ENCODE data around the gene CDK11B. TPM values are rescaled to one million over a fixed set of nuclear protein-coding genes. Genes with fewer than 3 reads are reported as not detected.
"Not testable (repeated sequence)": the region's sequence is repeated elsewhere in the genome, so short reads cannot be mapped to it uniquely, and the experiment has no call there.

Gene CDK11B
- total and polyA plus RNA-seq, 11 donors, result 20.4 to 39.4 (median 24.8) TPM

DNA sequence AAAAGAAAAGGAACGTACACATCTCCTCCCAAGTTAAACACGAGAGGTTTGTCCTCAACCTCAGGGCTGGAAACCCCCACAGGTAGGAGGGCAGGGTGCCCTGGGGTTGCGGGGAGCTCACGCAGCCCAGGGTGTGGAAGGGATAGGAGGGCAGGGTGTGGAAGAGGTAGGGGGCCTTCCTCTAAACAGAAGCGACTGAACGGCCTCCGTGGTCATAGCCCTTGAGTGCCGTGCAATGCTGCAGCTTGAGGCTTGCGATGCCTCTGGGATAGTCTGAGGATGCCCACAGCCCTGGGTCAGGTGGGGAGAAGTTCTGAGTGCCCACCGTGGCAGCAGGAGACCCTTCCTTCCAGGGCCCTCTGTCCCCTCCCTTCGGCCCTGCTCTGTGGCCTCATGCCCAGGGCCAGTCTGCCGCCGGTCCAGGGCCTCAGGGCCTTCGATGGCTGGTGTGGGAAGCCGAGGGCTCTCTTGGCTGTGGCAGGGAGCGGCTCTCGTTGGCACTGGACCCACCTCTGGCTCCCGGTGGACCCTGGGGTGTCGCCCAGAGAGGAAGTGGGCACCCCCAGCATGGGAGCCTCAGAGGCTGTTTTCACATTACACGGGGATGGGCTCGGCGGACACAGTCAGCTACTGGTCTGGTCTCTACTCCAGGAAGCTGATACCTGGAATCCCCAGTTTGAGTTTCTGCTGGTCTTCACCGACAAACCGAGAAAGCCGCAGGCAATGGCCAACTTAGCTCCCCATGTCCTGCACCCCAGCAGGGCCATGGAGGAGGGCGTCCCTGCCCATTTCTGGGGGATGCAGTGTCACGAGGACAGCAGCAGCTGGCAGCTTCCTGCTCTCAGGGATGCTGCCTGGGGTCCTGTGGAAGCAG, 6.4 kb upstream of the CDK11B start:
- no peak overlapping the region for H3K4me3 ChIP-seq
- DNase-seq (no peak), ATAC-seq (peak in 1 of 4 donors; percentile 15)
- WGBS, 4 donors, result 90 to 93% (median 91%) methylated on average over 19 to 27 of the region's 27 CpGs
- peaks cover 0 to 54% (median 45%) of the 10 kb centered on the region in 9 donors for H3K36me3 ChIP-seq
- H3K4me1 ChIP-seq, result peaks cover 0 to 6% (median 0%) of the 10 kb centered on the region in 12 donors
- no peak overlapping the region for H3K27ac ChIP-seq
- no peaks in the 10 kb centered on the region for H3K9me3 ChIP-seq
- intact Hi-C loops (cut with DNase I), result loop anchor here in 1 of 10 donors (1.0 kb wide), 1 partner anchor 64 kb away; no protein-coding TSS in a partner anchor
- TF ChIP-seq, protein P1, sequence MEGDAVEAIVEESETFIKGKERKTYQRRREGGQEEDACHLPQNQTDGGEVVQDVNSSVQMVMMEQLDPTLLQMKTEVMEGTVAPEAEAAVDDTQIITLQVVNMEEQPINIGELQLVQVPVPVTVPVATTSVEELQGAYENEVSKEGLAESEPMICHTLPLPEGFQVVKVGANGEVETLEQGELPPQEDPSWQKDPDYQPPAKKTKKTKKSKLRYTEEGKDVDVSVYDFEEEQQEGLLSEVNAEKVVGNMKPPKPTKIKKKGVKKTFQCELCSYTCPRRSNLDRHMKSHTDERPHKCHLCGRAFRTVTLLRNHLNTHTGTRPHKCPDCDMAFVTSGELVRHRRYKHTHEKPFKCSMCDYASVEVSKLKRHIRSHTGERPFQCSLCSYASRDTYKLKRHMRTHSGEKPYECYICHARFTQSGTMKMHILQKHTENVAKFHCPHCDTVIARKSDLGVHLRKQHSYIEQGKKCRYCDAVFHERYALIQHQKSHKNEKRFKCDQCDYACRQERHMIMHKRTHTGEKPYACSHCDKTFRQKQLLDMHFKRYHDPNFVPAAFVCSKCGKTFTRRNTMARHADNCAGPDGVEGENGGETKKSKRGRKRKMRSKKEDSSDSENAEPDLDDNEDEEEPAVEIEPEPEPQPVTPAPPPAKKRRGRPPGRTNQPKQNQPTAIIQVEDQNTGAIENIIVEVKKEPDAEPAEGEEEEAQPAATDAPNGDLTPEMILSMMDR (IDR thresholded peaks at IDR 0.05), result no peak
- no peak for TF ChIP-seq POLR2A (IDR thresholded peaks at IDR 0.05)
- H3K27me3 ChIP-seq, result no peaks in the 10 kb centered on the region

DNA sequence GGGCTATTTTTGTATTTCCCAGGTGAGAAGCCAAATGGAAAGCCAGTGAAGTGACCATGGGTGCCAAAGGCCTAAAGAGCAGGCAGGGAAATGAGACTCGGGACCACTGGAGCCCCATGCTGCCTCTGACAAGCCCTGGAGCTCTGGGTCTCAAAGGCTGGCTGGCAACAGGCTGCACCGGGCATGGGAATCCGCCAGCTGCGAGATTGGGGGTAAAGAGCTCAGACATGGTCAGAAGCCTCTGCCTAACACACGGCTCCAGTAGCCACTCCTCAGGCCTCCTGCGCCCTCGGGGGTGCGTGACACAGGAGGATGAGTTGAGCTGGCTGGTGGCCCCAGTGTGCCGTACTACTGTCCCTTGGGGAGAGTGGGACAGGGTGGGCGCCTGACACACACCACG, 5.5 kb upstream of the CDK11B start:
- intact Hi-C loops (cut with DNase I); DNase-seq; H3K27ac ChIP-seq; ATAC-seq; H3K27me3 ChIP-seq; H3K4me3 ChIP-seq; H3K9me3 ChIP-seq; H3K4me1 ChIP-seq: not testable (repeated sequence)
- 59 to 86% (median 82%) methylated on average over 3 to 7 of the region's 11 CpGs for WGBS, 4 donors
- peaks cover 0 to 47% (median 39%) of the 10 kb centered on the region in 9 donors for H3K36me3 ChIP-seq

DNA sequence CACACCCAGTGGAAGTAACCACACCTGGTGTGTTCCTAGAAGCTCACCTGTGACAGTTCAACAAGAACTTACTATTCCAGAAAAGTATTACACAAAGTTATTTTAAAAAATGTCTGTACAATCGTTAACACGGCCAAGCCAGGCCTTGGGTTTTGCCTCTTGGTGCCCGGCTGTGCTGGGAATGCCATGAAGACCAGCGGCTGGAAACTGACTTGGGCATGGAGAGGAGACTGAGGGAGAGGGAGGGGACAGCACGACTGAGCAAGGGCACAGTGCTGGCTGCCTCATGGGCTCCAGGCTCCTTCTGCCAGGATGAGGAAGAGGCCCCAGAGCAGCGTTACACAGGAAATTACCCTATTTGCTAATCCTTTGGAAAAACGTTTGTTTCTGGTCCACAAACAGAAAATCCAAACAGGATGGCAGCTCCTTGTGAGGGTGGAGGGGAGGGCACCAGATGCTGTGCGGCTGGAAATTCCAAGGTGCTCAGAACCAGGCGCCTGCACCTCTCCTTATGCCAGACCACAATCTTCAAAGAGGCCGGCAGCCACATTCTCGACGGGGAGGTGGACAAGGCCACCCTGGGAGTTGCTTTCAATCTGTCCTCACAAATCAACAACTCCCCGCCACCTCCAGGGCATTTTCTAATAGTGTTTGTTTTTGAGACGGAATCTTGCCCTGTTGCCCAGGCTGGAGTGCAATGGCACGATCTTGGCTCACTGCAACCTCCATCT, 4.2 kb upstream of the CDK11B start:
- ATAC-seq; H3K27me3 ChIP-seq; H3K4me3 ChIP-seq; intact Hi-C loops (cut with DNase I); H3K4me1 ChIP-seq; DNase-seq; H3K9me3 ChIP-seq: not testable (repeated sequence)
- Histone ChIP-seq H3K27ac (peak overlapping the region in 1 of 12 donors; percentile 44), H3K36me3 (peaks cover 0 to 37% (median 29%) of the 10 kb centered on the region in 9 donors)
- WGBS, 4 donors, result 77 to 81% (median 78%) methylated on average over 14 to 15 of the region's 15 CpGs

DNA sequence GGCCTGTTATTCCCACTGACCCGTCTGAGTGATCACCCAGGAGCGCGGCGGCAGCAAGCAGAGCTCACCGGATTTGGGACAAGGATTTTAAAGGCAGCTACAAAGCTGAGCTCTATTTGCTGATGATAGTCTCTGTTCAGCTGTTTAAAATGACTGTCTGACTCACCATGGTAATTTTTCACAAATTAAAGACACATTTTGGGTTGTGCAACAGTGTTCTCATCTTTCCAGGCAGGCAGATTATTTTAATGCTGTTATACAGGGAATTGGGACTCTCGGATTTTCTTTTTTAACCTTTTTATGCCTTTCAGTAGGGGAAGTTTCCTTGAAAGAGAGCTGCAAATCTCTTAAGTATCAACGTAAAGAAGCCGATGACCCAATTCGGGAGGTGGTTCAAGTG, 3.6 kb upstream of the CDK11B start:
- H3K27ac ChIP-seq, result peak overlapping the region in 1 of 12 donors; percentile 44

DNA sequence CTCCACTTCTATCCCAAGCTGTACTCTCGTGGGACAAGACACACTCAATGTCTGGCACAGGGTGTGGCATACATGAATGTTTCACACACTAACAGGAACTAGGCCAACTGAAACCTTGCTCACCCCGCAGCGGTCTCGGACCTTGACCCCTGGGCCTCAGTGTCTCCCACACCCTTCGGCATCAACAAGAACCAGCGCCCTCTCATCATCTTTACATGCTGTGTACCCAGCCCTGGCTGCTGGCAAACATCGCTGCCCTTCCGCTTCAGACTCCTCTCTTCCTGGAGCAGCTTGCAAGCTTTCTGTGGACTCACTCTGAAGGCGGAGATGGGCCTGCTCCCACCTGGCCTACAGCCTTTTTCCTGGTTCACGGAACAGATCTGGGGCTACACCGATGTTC, 10.5 kb downstream of the CDK11B start:
- ATAC-seq, result peak in 1 of 4 donors; percentile 29
- H3K4me3 ChIP-seq; intact Hi-C loops (cut with DNase I); H3K27me3 ChIP-seq; DNase-seq; H3K27ac ChIP-seq; H3K9me3 ChIP-seq; H3K4me1 ChIP-seq: not testable (repeated sequence)
- WGBS, 4 donors, result 85 to 96% (median 92%) methylated on average over 11 of the region's 11 CpGs
- peaks cover 0 to 77% (median 74%) of the 10 kb centered on the region in 9 donors for H3K36me3 ChIP-seq

More for the DNA sequence above, 3.6 kb upstream of the CDK11B start:
- ATAC-seq; intact Hi-C loops (cut with DNase I); H3K27me3 ChIP-seq; H3K9me3 ChIP-seq; DNase-seq; H3K4me1 ChIP-seq; H3K4me3 ChIP-seq: not testable (repeated sequence)
- WGBS, 4 donors, result 85 to 90% (median 89%) methylated on average over 8 to 9 of the region's 9 CpGs
- peaks cover 0 to 32% (median 23%) of the 10 kb centered on the region in 9 donors for H3K36me3 ChIP-seq

DNA sequence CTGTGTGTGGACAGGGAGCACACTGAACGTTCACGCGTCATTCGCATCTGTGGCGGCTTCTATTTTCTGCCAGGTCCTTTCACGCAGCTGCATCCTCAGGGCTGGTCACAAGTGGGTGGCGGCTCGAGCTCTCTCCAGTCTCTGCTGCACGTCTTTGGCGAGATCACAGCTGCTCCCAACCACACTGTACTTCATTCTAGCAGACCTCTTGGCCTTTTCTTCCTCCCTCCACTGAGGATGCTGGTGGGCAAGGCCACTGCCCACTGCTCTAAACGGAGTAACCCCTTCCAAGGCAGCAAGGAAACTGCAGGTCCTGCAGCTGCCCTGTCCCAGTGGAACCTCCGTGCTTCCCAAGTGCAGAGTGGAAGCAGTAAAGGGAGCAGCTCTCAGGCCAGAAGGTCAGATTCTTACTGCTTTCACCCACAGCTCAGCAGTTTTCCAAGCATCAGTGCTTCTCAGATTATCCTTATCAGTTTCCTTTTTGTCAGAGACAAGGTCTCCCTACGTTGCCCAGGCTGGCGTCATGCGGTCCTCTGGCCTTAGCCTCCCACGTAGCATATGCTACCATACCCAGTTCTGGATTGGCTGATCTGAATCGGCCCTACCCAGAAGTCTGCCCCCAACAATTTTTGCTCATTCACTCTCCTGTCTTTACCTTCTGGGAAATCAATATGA, 11.1 kb downstream of the CDK11B start:
- H3K9me3 ChIP-seq; DNase-seq; H3K27ac ChIP-seq; H3K27me3 ChIP-seq; H3K4me3 ChIP-seq; intact Hi-C loops (cut with DNase I); H3K4me1 ChIP-seq: not testable (repeated sequence)
- ATAC-seq, result peak in 1 of 4 donors; percentile 19
- 85 to 89% (median 86%) methylated on average over 17 of the region's 17 CpGs for WGBS, 4 donors
- H3K36me3 ChIP-seq, result peaks cover 0 to 71% (median 68%) of the 10 kb centered on the region in 9 donors

DNA sequence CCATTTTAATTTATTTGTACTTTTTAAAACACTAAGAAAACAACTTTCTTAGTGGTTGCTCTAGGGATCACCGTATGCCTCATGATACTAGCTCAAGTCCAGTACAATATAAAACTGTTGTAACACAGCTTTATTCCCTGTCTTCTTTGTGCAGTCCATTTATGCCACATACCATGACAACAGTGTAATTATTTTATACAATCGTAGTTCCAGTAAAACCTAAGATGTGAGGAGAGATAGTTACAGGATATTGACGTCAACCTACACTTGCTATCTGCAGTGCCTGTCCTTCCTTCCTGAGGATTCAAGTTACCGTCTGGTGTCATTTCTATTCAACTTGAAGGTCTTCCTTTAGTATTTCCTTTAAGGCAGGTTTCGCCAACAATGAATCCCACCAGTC, 12.5 kb downstream of the CDK11B start:
- WGBS, 4 donors, result 73 to 78% (median 74%) methylated on average over 5 of the region's 5 CpGs
- H3K27ac ChIP-seq; intact Hi-C loops (cut with DNase I); H3K4me3 ChIP-seq; H3K4me1 ChIP-seq; H3K9me3 ChIP-seq; H3K27me3 ChIP-seq; DNase-seq: not testable (repeated sequence)
- ATAC-seq, result peak in 1 of 4 donors; percentile 33
- H3K36me3 ChIP-seq, result peaks cover 0 to 58% (median 55%) of the 10 kb centered on the region in 9 donors

DNA sequence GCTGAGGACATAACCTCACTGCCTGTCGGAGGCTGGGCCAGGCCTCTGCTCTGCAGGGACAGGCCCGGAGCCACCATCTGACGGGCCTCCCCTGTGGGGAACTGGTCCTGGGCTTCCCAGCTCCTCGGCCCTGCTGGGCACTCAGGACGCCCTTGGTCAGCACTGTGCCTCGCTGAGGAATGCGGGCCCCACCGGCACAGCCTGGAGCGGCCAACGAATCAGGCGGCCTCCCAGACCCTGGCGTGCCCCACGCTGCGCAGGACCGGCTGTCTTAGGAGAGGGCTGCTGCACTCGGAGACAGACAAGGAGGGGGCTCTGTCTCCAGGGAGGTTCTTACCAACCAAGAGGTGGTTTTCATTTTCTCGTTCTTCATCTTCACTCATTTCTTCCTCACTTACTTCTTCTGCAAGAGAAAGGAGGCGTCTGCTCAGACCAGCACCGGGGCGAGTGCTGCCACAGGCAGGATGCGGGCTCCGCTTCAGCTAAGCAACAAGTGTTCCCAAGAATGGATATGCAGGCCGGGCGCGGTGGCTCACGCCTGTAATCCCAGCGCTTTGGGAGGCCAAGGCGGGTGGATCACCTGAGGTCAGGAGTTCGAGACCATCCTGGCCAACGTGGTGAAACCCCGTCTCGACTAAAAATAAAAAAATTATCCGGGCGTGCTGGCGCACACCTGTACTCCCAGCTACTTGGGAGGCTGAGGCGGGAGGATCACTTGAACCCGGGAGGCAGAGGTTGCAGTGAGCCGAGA, 17.9 kb downstream of the CDK11B start:
- H3K4me1 ChIP-seq; DNase-seq; H3K9me3 ChIP-seq; intact Hi-C loops (cut with DNase I); H3K27me3 ChIP-seq; ATAC-seq; H3K4me3 ChIP-seq; H3K27ac ChIP-seq: not testable (repeated sequence)
- peaks cover 0 to 48% (median 29%) of the 10 kb centered on the region in 9 donors for H3K36me3 ChIP-seq
- WGBS, 4 donors, result 94 to 97% (median 96%) methylated on average over 14 to 33 of the region's 38 CpGs

Data from heart left ventricle (tissue), 16 donors.